Activated CD8-positive, alpha-beta memory T cell treated with anti-CD3 and anti-CD28 coated beads for 4 hours (primary cell): ENCODE data around the gene LLGL1.

ENCODE experiments used
- DNase-seq, 2 donors: peaks; one replicate each; pipeline ENCODE4 v3.0.0-alpha.2; 2020; ENCODE audit warnings: low read depth in 2 of 2

Gene LLGL1

DNA sequence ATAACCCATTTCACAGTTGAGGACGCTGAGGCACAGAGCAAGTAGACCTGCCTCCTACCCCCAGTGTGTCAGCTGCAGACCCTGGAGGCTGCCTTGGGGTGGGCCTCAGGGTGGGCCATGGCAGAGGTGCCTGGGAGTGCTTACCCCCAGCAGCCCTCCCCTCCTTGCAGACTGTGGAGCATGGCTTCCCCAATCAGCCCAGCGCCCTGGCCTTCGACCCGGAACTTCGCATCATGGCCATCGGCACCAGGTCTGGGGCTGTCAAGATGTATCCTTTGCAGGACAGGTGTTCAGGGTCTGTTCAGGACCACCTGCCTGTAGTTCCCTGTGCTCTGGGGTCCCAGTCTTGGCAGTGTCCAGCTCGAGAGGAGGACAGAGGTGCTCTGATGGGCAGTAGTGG lies 4.3 kb downstream of the LLGL1 start:
- DNase-seq = no peak

DNA sequence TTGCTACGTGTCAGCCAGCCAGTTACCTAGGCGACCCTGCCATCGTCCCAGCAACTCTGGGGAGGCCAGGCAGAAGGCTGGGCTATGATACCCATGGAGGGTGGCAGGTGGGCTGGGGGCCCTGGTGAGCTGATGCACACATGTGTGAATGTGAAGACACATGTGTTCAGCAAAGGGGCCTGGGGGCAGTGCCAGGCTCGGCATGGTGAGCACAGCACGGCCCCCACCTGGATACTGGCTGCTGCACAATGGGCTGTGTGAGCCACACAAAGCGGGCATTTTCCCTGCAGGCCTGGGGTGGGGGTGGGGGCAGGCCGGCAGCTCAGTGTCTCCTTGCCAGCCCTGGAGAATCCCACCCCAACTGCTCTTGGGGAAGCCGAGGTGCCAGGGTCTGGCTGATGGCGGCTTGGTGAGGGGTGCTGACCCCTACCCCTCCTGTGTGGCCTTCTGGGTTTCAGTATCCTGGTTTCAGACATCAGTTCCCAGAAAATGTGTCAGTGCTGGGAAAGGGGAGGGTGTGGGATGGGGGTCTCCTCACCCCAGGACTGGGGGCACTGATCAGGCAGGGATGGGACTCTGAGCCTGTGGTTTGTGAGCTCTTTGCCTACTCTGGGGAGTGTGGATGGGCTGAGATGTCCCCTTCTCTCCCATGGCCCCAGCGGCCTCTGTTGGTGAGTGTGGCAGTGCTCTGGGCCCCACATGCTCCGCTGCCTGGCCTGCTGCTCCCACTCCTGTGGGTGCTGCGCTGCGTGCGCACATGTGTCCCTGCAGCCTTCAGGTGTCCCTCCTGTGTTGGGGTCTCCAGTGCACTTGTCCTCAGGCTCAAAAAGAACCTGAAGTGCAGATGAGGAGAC lies 5.1 kb downstream of the LLGL1 start:
- DNase-seq = no peak

DNA sequence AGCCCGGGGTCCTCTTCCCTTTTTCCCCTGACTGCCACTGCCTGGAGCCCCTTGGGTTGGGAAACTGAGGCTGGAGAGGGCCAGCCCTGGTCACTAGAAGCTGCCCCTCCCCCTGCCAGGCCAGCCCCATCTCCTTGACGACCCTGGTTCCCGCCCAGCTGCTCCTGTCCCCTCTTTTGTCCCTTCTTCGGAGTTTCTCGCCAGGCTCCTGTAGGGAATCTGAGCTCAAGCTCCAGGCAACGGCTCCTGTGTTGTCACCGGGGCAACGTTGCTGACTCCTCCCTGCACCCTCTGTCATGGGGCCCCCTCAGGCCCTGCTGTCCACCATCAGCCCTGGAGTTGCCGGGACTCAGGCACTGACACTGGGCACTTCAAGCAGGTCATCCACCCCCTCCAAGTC lies 5.7 kb downstream of the LLGL1 start:
- DNase-seq = no peak

DNA sequence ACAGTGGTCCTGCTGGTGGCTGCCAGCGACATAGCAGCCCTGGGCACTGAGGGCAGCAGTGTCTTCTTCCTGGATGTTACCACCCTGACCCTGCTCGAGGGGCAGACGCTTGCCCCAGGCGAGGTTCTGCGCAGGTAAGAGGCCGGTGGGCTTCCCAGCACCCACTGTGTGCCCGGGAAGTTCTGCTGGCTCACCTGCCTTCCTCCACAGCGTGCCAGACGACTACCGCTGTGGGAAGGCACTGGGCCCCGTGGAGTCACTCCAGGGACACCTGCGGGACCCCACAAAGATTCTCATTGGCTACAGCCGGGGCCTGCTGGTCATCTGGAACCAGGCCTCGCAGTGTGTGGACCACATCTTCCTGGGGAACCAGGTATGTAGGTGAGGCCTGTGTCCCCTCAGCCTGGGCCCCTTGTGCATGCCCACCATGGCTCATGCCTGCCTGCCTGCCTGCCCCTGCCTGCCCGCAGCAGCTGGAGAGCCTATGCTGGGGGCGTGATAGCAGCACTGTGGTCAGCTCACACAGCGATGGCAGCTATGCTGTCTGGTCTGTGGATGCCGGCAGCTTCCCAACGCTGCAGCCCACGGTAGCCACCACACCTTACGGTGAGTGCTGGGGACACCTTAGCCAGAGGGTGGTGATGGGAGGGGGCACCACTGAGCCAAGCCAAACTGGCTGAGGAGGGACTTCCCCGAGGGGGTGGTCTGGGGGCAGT lies 8.5 kb downstream of the LLGL1 start:
- no peak for DNase-seq

DNA sequence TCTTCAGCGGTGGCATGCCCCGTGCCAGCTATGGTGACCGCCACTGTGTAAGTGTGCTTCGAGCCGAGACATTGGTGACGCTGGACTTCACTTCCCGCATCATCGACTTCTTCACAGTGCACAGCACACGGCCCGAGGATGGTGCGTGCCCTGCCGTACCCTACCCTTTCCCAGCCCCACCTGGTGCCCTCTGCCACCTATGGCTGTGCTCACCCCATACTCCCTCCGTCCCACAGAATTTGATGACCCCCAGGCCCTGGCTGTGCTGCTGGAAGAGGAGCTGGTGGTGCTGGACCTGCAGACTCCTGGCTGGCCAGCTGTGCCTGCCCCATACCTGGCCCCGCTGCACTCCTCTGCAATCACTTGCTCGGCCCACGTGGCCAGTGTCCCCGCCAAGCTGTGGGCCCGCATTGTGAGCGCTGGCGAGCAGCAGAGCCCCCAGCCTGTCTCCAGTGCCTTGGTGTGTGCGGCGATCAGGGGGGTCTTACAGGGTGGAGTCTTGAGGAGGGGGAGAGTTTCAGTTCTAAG lies 9.5 kb downstream of the LLGL1 start:
- DNase-seq = no peak

DNA sequence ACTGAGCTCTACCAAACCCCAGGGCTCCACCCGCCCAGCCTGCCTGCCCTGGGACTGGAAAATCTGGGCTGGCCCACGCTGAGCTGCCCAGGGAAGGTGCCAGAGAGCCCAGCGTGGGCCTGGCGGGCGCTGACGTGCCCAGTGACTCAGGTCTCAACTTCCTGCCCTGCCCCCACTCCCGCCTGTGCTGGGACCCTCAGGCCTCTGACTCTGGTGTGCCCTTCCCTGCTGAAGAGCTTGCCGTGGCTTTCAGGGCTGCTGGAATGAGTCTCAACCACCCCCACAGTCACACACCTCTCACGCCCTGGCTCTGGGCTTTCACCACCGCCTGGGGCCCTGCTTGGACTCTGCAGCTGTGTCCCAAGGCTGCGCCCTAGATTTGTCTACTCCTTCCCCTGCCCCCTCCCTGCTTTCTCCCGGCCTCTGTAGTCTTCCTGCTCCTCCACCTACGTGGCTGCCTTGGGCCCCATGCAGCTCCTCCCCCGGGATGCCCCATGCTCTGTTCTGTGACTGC lies 10.4 kb downstream of the LLGL1 start:
- DNase-seq = no peak

DNA sequence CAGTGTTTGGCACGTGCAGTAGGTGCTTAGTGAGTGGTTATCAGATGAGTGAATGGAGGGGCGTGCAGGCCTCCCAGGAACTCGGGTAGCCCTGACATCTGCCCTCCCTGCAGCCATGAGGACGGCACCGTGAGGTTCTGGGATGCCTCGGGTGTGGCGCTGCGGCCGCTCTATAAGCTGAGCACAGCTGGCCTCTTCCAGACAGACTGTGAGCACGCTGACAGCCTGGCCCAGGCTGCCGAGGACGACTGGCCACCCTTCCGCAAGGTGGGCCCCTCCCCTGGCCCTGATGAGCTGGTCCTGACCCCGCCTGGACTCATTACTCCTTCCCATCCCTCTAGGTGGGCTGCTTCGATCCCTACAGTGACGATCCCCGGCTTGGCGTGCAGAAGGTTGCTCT lies 11.1 kb downstream of the LLGL1 start:
- no peak for DNase-seq

DNA sequence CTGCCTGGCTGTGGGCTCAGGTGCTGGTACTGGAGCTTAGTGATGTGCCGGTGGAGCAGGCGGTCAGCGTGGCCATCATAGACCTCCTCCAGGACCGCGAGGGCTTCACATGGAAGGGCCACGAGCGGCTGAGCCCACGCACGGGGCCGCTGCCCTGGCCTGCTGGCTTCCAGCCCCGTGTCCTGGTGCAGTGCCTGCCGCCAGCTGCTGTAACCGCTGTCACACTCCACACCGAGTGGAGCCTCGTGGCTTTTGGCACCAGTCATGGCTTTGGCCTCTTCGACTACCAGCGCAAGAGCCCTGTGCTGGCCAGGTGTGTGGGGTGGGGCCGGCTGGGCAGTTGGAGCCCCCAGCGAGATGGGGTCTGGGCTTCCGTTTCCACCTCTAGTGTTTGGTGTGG lies 12.0 kb downstream of the LLGL1 start:
- no peak for DNase-seq

DNA sequence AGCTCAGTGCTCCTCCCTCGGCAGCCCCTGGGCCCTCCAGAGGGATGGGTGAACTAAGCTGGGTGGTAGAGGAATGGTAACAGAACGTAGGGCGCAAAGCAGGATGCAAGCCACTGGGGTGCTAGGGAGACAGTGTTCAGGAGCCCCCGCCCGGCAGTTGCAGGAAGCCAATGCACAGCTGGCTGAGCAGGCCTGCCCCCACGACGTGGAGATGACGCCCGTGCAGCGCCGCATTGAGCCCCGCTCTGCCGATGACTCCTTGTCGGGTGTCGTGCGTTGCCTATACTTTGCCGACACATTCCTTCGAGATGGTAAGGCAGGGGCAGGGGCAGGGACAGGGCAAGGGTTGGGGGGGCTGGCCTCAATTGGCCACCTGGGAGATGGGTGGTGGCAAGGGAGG lies 12.9 kb downstream of the LLGL1 start:
- no peak for DNase-seq

DNA sequence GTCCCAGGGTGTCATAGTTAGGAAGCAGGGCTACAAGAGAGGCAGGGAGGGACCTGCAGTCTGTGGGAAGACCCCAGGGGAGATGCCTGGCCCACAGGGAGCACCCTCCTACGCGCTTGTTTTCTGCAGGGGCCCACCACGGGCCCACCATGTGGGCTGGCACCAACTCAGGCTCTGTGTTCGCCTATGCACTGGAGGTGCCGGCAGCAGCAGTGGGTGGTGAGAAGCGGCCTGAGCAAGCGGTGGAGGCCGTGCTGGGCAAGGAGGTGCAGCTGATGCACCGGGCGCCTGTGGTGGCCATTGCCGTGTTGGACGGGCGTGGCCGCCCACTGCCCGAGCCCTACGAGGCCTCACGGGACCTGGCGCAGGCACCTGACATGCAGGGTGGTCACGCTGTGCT lies 15.0 kb downstream of the LLGL1 start:
- DNase-seq = no peak

DNA sequence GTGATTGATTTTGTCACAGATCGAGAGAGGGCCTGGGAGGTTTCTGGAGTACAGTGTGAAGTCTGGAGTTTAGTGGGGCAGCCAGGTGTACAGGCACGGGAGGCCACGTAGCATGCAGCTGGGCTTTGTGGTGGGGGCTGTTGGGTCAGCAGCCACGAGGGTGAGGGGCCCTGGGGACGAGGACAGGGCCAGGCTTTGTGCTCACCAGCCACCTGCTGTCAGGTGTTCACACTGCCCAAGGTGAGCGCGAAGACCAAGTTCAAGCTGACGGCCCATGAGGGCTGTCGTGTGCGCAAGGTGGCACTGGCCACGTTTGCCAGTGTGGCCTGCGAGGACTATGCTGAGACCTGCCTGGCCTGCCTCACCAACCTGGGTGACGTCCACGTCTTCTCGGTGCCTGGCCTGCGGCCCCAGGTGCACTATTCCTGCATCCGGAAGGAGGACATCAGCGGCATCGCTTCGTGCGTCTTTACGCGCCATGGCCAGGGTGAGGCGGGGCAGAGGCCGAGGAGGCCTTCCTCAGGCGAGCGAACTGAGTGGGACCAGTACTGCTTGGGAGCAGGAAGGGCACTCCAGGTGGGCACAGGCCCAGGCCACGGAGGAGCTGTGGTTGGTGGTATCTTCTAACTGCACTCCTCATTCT lies 15.9 kb downstream of the LLGL1 start:
- no peak for DNase-seq

DNA sequence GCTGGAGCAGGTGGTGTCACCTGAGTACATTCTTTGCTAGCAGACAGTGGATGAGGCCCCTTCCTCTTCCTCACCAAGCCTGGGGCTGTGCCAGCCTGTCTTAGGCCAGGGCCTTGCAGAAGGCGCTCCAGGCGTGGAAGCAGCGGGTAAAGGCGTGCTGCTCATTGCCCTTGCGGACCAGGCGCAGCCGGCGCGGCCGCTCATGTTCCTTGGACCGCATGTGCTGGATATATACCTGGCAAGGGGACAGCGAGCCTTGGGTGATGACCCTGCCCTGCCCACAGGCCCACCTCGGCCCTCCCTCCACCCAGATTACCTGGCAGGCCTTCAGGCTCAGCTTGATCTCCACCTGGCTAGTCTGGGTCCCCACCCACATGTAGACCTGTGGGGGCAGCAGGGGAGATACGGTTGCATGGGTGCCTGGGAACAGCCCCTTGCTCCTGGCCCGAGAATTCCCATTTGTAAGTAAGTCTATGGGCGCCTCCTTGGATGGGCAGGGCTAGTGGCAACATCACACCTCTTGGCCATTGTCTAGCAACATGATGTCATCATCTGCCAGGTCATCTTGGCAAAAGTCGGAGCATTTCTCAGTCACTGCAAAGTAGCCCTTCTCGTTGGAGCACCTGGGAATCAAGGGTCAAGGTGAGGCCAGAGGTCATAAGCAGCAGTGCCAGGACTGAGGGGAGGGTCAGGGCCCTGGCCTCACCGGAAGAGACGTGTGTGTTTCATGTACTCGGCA lies 19.8 kb downstream of the LLGL1 start:
- no peak for DNase-seq

DNA sequence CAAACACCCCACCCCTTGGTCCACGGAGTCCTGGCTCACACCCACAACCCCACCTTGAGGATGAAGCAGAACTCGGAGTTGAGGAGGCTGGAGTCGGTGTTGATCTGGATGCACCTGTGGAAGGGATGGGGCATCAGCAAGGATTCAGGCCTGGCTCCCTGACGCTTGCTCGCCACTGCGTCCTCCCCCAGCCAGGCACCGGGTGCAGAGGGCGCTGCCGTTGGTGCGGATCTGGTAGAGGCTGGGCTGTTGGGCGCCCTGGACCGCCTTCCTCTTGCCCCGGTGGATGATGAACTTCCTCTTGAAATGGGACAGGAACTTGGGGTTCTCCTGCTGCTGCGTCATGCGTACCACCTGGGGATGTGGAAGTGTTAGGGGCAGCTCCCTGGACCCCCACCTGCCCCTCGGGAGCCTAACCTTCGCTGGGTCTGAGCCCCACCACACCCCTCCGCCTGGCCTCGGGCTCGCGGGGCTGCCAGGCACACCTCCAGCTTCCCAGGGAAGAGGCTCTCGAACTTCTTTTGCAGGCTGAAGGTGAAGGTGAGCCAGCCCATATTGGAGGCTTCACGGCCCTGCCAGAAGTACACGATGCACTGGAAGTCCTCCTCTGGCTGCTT lies 20.8 kb downstream of the LLGL1 start:
- DNase-seq = no peak

DNA sequence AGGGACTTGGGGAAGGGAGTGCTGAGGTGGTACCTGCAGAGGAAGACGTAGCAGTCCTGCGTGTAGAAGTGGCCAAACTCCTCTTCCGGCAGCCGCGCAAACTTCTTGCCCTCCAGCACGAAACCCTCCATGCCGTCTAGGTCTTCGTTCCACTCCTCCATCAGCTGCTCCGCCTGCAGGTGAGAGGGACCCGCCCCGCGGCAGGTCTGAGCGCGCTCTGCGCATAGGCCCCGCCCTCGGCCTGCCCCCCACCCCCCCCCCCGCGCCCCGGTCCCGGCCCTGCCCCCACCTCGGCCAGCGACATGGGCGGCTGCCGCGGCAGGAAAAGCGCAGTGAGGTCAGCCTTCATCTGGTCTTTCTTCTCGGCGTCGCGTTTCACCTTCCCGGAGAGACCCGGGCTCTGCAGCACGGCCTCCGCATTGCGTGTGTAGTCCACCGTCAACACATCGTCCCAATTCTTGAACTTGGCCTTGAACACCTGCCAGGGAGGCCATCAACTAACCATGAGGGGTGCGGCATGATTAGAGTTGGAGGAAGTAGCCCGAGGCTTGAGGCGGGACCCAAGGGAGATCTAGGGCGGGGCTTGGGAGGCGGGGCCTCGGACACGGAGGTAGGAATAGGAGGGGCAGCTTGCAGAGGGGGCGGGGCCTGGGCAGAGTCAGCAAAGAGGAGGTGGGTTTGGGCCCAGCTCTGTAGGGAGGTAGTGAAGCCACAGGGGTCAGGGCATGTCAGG lies 21.6 kb downstream of the LLGL1 start:
- no peak for DNase-seq

DNA sequence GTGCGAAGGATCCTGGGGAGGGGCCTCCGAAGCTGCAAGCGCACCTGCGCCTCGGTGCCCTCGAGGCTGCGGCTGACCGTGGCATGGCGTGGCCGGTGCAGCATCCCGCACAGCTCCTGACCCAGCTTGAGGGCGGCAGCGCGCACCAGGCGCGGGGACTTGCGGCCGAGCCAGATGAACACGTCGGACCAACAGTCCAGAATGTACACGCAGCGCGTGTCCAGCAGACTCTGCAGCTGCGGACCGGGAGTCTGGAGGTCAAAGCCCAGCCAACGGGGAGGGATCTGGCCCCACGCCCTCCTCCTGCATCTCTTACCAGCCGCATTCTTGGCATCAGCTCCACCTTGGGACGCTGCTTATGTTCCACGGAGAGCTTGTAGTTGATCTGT lies 22.2 kb downstream of the LLGL1 start:
- no peak for DNase-seq

DNA sequence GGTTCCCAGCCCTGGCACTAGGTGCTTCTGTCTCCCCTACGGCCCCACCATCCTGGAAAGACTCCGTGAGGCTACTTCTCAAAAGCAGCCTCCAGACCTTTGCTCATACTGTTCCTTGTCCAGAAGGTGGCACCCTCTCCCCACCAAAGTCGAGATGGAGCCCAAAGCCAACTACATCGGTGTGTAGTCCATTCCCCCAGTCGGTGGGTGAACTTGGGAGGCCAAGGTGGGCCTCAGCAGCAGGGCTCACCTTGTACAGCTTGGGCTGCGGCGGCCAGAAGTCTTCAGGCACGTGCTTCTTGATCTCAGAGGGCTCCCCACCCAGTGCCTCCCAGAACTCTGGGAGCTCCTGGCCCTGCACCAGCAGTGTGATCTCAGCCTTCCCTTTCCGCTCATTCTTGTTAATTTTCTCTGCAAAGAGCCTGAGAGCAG lies 22.9 kb downstream of the LLGL1 start:
- DNase-seq = peak; percentile 38 to 41

DNA sequence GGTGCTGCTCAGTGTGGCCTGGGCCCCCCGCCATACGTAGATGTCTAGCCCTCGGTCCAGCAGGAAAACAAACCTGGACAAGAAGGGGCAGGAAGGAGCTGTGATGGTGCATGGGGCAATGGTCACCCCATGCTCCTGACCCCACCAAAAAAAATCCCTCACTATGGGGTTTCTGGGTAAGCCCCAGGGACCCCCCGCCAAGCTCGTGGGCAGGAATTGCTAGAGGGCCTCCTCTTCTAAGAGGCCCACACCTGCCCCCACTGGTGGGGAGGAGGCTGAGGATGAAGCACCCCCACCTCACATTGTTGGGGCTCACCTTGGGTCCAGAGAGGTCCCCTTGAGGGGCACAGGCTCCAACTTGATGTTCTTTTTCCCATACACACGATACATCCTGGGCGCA lies 23.4 kb downstream of the LLGL1 start:
- DNase-seq = no peak

DNA sequence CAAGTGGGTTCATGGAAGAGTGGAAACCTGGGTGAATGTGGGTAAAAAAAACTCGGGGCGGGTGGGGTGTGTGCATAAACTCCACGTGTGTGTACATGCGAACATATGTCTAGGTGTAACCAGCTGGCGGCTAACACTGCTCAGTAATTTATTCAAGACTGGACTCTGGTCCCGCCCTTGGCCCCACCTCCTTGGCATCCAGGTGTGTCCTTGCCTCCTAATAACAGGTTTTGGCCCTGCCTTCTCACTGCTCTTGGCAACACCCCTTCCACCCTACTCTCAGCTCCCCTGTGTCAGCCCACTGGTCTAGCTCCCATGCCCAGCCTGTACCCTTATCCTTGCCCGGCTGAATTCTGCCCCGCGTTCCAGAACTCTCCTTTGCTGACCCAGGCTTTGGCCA lies 24.8 kb downstream of the LLGL1 start:
- no peak for DNase-seq

DNA sequence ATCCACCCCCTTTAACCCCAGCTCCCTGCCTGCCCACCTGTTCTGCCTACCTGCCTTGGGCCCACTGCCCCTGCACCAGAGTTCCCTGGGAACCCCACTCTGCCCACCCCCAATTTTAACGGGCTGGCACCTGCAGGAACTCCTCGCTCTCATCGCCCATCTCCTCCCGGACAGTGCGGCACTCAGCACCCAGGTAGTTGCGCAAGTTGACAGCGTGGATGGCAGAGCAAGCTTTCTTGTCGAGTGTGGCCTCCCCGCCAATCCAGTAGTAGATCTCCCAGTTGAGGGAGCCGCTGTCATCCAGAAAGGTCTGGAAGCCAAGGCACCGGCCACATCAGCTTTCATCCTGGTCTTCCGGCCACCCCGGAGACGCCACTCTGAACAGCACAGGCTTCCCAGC lies 25.3 kb downstream of the LLGL1 start:
- DNase-seq = no peak

DNA sequence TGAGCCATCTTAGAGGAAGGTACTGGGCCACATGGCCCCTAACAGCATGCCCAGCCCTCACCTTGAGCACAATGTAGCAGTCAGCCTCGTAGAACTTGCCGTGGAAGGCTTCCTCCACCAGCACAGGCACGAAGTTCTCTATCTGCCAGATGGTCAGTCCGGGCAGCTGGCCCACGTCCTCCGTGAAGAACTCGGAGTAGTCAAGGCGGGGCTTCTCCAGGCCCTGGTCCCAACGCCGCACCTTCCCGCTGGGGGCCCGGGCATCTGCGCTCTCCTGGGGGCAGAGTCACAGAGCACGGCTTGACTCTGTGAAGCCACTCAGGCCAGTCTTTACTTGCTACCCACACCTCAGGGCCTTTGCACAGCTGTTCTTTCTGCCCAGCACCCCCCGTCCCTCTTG lies 25.8 kb downstream of the LLGL1 start:
- DNase-seq = no peak

DNA sequence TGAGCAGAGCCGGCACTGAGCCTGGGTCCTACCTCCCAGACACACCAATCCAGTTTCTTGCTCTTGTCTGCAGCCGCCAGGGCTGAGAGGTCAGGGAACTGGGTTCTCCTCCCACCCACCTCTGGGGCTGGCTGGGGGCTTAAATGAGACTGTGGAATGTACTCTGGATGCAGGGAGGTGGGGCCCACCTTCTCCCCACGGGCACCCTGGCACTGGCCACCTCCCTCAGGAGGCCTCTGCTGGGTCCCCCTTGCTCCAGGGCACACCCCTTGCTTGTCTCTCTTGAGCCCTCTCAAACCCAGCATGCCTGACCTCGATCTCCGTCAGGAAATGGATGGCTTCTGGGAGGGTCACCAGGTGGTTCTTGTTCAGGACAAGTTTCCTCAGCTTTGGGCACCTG lies 26.7 kb downstream of the LLGL1 start:
- DNase-seq = no peak
